HepG2 (cell line): Measurements from ENCODE around the gene CFL1. TPM values are rescaled to one million over a fixed set of nuclear protein-coding genes. Genes with fewer than 3 reads are reported as not detected.

Experiments used
- BCL6 ChIP-seq: IDR thresholded peaks from 2 replicates; pipeline ENCODE4 v1.6.1; 2016; ENCODE audit warnings: missing genetic modification reagents, missing compliant biosample characterization
- CEBPG ChIP-seq: IDR thresholded peaks from 2 replicates; pipeline ENCODE4 v1.6.1; 2016
- EEA1 ChIP-seq: sonication (generic); formaldehyde crosslinking; IDR thresholded peaks from 2 replicates; pipeline ENCODE4 v1.5.1; 2020; ENCODE audit warnings: mild to moderate bottlenecking, missing genetic modification reagents, borderline replicate concordance
- HNF4G ChIP-seq, 2 experiments: sonication (generic) in 1 of 2; formaldehyde crosslinking in 1 of 2; IDR thresholded peaks; 2 replicates each; pipeline versions ENCODE4 v1.4.0 to v1.6.1; 2011 to 2020; ENCODE audit warnings: borderline replicate concordance in 2 of 2, low read depth in 2 of 2, mild to moderate bottlenecking in 2 of 2, low read length in 1 of 2, missing genetic modification reagents in 1 of 2, moderate library complexity in 1 of 2
- HOXA5 ChIP-seq: sonication (generic); formaldehyde crosslinking; IDR thresholded peaks from 2 replicates; pipeline ENCODE4 v1.4.0; 2020; ENCODE audit warnings: missing genetic modification reagents
- MATR3 ChIP-seq: sonication (generic); formaldehyde crosslinking; IDR thresholded peaks from 2 replicates; pipeline ENCODE4 v1.4.0; 2020; ENCODE audit warnings: missing genetic modification reagents
- NCOA2 ChIP-seq: sonication (generic); formaldehyde crosslinking; IDR thresholded peaks from 2 replicates; pipeline ENCODE4 v1.8.0; 2022; ENCODE audit warnings: inconsistent platforms
- NFIC ChIP-seq: IDR thresholded peaks from 2 replicates; pipeline ENCODE4 v1.6.1; 2012; ENCODE audit warnings: mild to moderate bottlenecking, low read length, inconsistent platforms
- POLR2G ChIP-seq: fragments of 200-400 bp; formaldehyde crosslinking; IDR thresholded peaks from 2 replicates; pipeline ENCODE4 v1.6.1; 2018; ENCODE audit warnings: mild to moderate bottlenecking, low read depth, low read length, moderate library complexity
- RFXAP ChIP-seq: sonication (generic); formaldehyde crosslinking; IDR thresholded peaks from 2 replicates; pipeline ENCODE4 v1.4.0; 2020; ENCODE audit warnings: missing genetic modification reagents, borderline replicate concordance
- RXRA ChIP-seq: sonication (generic); formaldehyde crosslinking; IDR thresholded peaks from 2 replicates; pipeline ENCODE4 v1.5.1; 2020; ENCODE audit warnings: missing genetic modification reagents
- SAP130 ChIP-seq: IDR thresholded peaks from 2 replicates; pipeline ENCODE4 v1.6.1; 2016; ENCODE audit warnings: low read depth
- TGIF2 ChIP-seq: IDR thresholded peaks from 2 replicates; pipeline ENCODE4 v1.6.1; 2016; ENCODE audit warnings: control low read depth, missing compliant biosample characterization
- XRCC5 ChIP-seq: fragments of 200-400 bp; formaldehyde crosslinking; optimal IDR thresholded peaks from 2 replicates; pipeline ENCODE3; 2017; ENCODE audit warnings: mild to moderate bottlenecking, low read length
- ZBTB20 ChIP-seq: sonication (generic); formaldehyde crosslinking; IDR thresholded peaks from 2 replicates; pipeline ENCODE4 v1.8.1; 2023; ENCODE audit warnings: missing genetic modification reagents, low read depth, mild to moderate bottlenecking, borderline replicate concordance
- ZBTB3 ChIP-seq: sonication (generic); formaldehyde crosslinking; IDR thresholded peaks from 2 replicates; pipeline ENCODE4 v1.4.0; 2020; ENCODE audit warnings: low read depth, mild to moderate bottlenecking, moderate library complexity, missing genetic modification reagents, borderline replicate concordance
- ZBTB7A ChIP-seq: sonication (generic); formaldehyde crosslinking; IDR thresholded peaks from 2 replicates; pipeline ENCODE4 v1.8.0; 2022; ENCODE audit warnings: mild to moderate bottlenecking, missing genetic modification reagents
- ZFP82 ChIP-seq: sonication (generic); formaldehyde crosslinking; IDR thresholded peaks from 2 replicates; pipeline ENCODE4 v1.5.1; 2020; ENCODE audit warnings: mild to moderate bottlenecking, missing genetic modification reagents, borderline replicate concordance
- ZNF234 ChIP-seq: sonication (generic); formaldehyde crosslinking; conservative IDR thresholded peaks from 2 replicates; pipeline ENCODE4 v1.5.1; 2020; ENCODE audit warnings: mild to moderate bottlenecking, missing genetic modification reagents
- ZNF326 ChIP-seq: sonication (generic); formaldehyde crosslinking; IDR thresholded peaks from 2 replicates; pipeline ENCODE4 v1.4.0; 2020; ENCODE audit warnings: missing genetic modification reagents, borderline replicate concordance
- ZNF382 ChIP-seq: sonication (generic); formaldehyde crosslinking; IDR thresholded peaks from 2 replicates; pipeline ENCODE4 v1.5.0; 2020; ENCODE audit warnings: missing genetic modification reagents, mild to moderate bottlenecking, borderline replicate concordance
- ZNF883 ChIP-seq: sonication (generic); formaldehyde crosslinking; IDR thresholded peaks from 2 replicates; pipeline ENCODE4 v1.5.1; 2020; ENCODE audit warnings: mild to moderate bottlenecking, missing genetic modification reagents; ENCODE audit errors: not compliant biosample characterization
- polyA plus RNA-seq, 8 experiments: library from polyadenylated mRNA; depleted of rRNA in 3 of 8; stranded (reverse) in 7 of 8; unstranded in 1 of 8; fragments of >200 nt; fragmentation: Illumina TruSeq in 4 of 8; extraction: Trizol in 4 of 8; gene quantifications; 2 replicates each; pipeline versions ENCODE4 v1.2.1 to v1.2.3, GENCODE V29; 2011 to 2016; ENCODE audit warnings: low read depth in 4 of 8, missing spikeins in 1 of 8, mixed read lengths in 1 of 8; ENCODE audit not compliant: insufficient read depth in 1 of 8
- total RNA-seq, 5 experiments: library from RNA; depleted of rRNA; stranded (reverse); fragments of >200 nt; fragmentation: Illumina TruSeq; extraction: Trizol; gene quantifications; 2 replicates each; pipeline ENCODE4 v1.2.3, GENCODE V29; 2016; ENCODE audit warnings: low read depth in 1 of 5
- TF ChIP-seq, protein P1 (sequence below): sonication (generic); formaldehyde crosslinking; IDR thresholded peaks from 2 replicates; pipeline ENCODE4 v1.5.0; 2020; ENCODE audit warnings: mild to moderate bottlenecking, missing genetic modification reagents
- TF ChIP-seq, protein P2 (sequence below): sonication (generic); formaldehyde crosslinking; IDR thresholded peaks from 2 replicates; pipeline ENCODE4 v1.5.0; 2020; ENCODE audit warnings: missing genetic modification reagents
- TF ChIP-seq, protein P3 (sequence below): sonication (generic); formaldehyde crosslinking; IDR thresholded peaks from 2 replicates; pipeline ENCODE4 v1.4.0; 2020; ENCODE audit warnings: mild to moderate bottlenecking, low read depth, missing genetic modification reagents
- TF ChIP-seq, protein P4 (sequence below): sonication (generic); formaldehyde crosslinking; IDR thresholded peaks from 2 replicates; pipeline ENCODE4 v1.5.1; 2020; ENCODE audit warnings: mild to moderate bottlenecking, missing genetic modification reagents, moderate library complexity

Gene CFL1
- total and polyA plus RNA-seq, 2 of the 13 experiments (the other 11 are each of a cell fraction or from before 2014, with no cell fraction given) = 379 to 383 TPM

DNA sequence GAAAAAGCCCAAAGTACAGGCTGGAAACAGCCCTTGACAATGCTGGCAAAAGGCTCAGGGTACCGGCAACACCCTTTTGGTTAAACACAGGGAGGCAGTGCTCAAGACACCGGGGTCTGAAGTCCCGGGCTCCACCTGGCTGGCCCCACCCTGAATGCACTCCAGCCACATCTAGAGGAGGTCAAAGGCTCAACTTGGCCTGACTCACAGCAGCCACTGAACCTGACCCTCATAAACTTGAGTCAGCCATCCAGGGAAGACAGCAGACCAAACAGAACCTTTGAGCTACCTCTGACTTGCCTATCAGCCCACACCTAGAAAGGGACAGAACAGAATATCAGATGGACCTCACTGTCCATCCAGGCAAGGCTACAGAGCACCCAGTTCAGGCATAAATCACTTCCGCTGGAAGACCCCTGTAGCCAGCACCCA is 3.8 kb downstream of the CFL1 start (continued):
- TF ChIP-seq, protein P1, sequence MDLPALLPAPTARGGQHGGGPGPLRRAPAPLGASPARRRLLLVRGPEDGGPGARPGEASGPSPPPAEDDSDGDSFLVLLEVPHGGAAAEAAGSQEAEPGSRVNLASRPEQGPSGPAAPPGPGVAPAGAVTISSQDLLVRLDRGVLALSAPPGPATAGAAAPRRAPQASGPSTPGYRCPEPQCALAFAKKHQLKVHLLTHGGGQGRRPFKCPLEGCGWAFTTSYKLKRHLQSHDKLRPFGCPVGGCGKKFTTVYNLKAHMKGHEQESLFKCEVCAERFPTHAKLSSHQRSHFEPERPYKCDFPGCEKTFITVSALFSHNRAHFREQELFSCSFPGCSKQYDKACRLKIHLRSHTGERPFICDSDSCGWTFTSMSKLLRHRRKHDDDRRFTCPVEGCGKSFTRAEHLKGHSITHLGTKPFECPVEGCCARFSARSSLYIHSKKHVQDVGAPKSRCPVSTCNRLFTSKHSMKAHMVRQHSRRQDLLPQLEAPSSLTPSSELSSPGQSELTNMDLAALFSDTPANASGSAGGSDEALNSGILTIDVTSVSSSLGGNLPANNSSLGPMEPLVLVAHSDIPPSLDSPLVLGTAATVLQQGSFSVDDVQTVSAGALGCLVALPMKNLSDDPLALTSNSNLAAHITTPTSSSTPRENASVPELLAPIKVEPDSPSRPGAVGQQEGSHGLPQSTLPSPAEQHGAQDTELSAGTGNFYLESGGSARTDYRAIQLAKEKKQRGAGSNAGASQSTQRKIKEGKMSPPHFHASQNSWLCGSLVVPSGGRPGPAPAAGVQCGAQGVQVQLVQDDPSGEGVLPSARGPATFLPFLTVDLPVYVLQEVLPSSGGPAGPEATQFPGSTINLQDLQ = no peak
- TF ChIP-seq ZFP82 (CRISPR knock-in tag) (no peak), ZBTB7A (CRISPR knock-in tag) (no peak), HNF4G (IDR thresholded peaks at IDR 0.05; ENCODE audit: borderline replicate concordance, low read depth, low read length) (peak; percentile 53; the same call in 1 of the 2 replicates), HNF4G (CRISPR knock-in tag; IDR thresholded peaks at IDR 0.05; ENCODE audit: borderline replicate concordance, low read depth) (no peak), ZNF382 (no peak), MATR3 (CRISPR knock-in tag) (no peak), RFXAP (CRISPR knock-in tag) (no peak), ZBTB3 (no peak), TGIF2 (CRISPR knock-in tag) (no peak), ZNF234 (CRISPR knock-in tag) (no peak), ZNF883 (CRISPR knock-in tag) (no peak), XRCC5 (peak; percentile 53), SAP130 (CRISPR knock-in tag) (peak; percentile 66), POLR2G (peak; percentile 17; the same call in 1 of the 2 replicates), NFIC (no peak), NCOA2 (CRISPR knock-in tag) (no peak), ZBTB20 (CRISPR knock-in tag) (no peak), HOXA5 (no peak), EEA1 (CRISPR knock-in tag) (no peak), BCL6 (CRISPR knock-in tag) (peak; percentile 92), CEBPG (CRISPR knock-in tag) (no peak), RXRA (CRISPR knock-in tag) (peak; percentile 97), ZNF326 (CRISPR knock-in tag) (no peak)
- TF ChIP-seq, protein P2, sequence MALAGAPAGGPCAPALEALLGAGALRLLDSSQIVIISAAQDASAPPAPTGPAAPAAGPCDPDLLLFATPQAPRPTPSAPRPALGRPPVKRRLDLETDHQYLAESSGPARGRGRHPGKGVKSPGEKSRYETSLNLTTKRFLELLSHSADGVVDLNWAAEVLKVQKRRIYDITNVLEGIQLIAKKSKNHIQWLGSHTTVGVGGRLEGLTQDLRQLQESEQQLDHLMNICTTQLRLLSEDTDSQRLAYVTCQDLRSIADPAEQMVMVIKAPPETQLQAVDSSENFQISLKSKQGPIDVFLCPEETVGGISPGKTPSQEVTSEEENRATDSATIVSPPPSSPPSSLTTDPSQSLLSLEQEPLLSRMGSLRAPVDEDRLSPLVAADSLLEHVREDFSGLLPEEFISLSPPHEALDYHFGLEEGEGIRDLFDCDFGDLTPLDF (CRISPR knock-in tag) = no peak
- TF ChIP-seq, protein P3, sequence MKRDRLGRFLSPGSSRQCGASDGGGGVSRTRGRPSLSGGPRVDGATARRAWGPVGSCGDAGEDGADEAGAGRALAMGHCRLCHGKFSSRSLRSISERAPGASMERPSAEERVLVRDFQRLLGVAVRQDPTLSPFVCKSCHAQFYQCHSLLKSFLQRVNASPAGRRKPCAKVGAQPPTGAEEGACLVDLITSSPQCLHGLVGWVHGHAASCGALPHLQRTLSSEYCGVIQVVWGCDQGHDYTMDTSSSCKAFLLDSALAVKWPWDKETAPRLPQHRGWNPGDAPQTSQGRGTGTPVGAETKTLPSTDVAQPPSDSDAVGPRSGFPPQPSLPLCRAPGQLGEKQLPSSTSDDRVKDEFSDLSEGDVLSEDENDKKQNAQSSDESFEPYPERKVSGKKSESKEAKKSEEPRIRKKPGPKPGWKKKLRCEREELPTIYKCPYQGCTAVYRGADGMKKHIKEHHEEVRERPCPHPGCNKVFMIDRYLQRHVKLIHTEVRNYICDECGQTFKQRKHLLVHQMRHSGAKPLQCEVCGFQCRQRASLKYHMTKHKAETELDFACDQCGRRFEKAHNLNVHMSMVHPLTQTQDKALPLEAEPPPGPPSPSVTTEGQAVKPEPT (CRISPR knock-in tag) = no peak
- TF ChIP-seq, protein P4, sequence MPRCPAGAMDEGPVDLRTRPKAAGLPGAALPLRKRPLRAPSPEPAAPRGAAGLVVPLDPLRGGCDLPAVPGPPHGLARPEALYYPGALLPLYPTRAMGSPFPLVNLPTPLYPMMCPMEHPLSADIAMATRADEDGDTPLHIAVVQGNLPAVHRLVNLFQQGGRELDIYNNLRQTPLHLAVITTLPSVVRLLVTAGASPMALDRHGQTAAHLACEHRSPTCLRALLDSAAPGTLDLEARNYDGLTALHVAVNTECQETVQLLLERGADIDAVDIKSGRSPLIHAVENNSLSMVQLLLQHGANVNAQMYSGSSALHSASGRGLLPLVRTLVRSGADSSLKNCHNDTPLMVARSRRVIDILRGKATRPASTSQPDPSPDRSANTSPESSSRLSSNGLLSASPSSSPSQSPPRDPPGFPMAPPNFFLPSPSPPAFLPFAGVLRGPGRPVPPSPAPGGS (CRISPR knock-in tag) = no peak
